Tibial artery (tissue), 4 donors: Measurements from ENCODE around the gene FAAH.
"Not testable (repeated sequence)": the region's sequence is repeated elsewhere in the genome, so short reads cannot be mapped to it uniquely, and the experiment has no call there.

ENCODE experiments used
- DNase-seq, 2 donors: peaks; one replicate each; pipeline ENCODE4 v3.0.0-alpha.2; 2019
- H3K27ac ChIP-seq, 2 donors: fragments of 200-600 bp; sonication (generic) in 1 of 2; 1 replicate in 1 of 2; 2 replicates in 1 of 2; pipeline ENCODE4 v1.5.1; 2018 to 2019; ENCODE audit warnings: mild to moderate bottlenecking in 1 of 2
- H3K27me3 ChIP-seq, 2 donors: fragments of 200-600 bp; sonication (generic) in 1 of 2; one replicate each; pipeline versions ENCODE4 v1.5.1 to v1.6.0; 2016 to 2019
- H3K36me3 ChIP-seq, 3 donors: fragments of 200-600 bp; sonication (generic) in 2 of 3; one replicate each; pipeline ENCODE4 v1.5.1; 2016 to 2019; ENCODE audit warnings: mild to moderate bottlenecking in 2 of 3
- H3K4me1 ChIP-seq, 4 donors: fragments of 200-600 bp; sonication (generic) in 2 of 4; 1 replicate in 3 of 4; 2 replicates in 1 of 4; pipeline ENCODE4 v1.5.1; 2016 to 2019
- H3K4me3 ChIP-seq, 2 donors: fragments of 200-600 bp; sonication (generic) in 1 of 2; 1 replicate in 1 of 2; 2 replicates in 1 of 2; pipeline ENCODE4 v1.5.1; 2018 to 2019; ENCODE audit warnings: mild to moderate bottlenecking in 2 of 2
- H3K9me3 ChIP-seq, 3 donors: fragments of 200-600 bp; sonication (generic) in 1 of 3; one replicate each; pipeline ENCODE4 v1.5.1; 2016 to 2019
- intact Hi-C: fragments of 100-400 bp; cut with DNase I; formaldehyde crosslinking; loops from one replicate; pipeline ENCODE4 v1.15.0; 2023; ENCODE audit warnings: low total_unique reads
- TF ChIP-seq, protein P1 (sequence below), 2 experiments: fragments of 200-600 bp in 1 of 2; fragments of 450-650 bp in 1 of 2; IDR thresholded peaks; one replicate each; pipeline ENCODE4 v1.5.1; 2017 to 2019; ENCODE audit warnings: antibody characterized with exemption in 2 of 2, mild to moderate bottlenecking in 1 of 2, moderate library complexity in 1 of 2

The FAAH gene

DNA sequence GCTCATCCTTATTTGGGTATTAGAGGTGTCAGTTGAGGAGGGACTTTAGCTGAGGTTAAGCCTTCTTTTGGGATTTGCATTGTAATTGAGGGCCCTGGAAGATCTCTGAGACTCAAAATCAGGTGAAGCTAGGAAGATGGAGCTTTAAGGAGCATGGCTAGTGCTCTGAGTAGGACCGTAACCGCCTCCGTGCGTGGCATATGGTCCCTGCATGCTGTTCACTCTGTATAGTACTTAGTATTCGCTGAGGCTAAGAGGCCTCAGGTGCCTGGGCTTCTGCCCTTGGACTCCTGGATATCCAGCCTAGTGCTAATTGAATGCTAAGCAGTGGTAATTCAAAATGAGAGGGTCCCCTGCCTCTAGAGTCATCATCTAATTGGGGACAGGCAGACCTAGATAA lies 31.0 kb upstream of the FAAH start:
- no peak for DNase-seq
- intact Hi-C loops, result no loop called here

DNA sequence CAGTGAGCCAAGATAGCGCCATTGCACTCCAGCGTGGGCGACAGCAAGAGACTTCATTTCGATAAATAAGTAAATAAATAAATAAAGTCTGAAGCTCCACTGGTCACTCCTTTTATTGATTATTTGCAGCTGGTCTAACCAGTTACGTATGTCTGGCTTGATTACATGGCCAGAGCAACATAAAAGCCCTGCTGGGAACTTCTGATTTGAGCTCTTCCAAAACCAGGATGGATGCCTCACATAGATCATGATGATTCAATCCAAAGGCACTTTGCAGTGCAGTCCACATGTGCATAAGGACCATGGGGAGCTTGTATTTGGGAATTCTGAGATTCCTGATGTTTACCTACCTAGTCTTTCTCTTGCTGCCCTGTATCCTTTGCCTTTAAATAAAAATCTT lies 29.5 kb upstream of the FAAH start:
- intact Hi-C loops, result no loop called here
- H3K9me3 ChIP-seq, result no peaks in the 10 kb centered on the region
- TF ChIP-seq, protein P1, sequence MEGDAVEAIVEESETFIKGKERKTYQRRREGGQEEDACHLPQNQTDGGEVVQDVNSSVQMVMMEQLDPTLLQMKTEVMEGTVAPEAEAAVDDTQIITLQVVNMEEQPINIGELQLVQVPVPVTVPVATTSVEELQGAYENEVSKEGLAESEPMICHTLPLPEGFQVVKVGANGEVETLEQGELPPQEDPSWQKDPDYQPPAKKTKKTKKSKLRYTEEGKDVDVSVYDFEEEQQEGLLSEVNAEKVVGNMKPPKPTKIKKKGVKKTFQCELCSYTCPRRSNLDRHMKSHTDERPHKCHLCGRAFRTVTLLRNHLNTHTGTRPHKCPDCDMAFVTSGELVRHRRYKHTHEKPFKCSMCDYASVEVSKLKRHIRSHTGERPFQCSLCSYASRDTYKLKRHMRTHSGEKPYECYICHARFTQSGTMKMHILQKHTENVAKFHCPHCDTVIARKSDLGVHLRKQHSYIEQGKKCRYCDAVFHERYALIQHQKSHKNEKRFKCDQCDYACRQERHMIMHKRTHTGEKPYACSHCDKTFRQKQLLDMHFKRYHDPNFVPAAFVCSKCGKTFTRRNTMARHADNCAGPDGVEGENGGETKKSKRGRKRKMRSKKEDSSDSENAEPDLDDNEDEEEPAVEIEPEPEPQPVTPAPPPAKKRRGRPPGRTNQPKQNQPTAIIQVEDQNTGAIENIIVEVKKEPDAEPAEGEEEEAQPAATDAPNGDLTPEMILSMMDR (IDR thresholded peaks at IDR 0.05), result no peak
- no peak for DNase-seq
- no peaks in the 10 kb centered on the region for H3K27me3 ChIP-seq
- H3K4me1 ChIP-seq, result no peaks in the 10 kb centered on the region
- no peak overlapping the region for H3K27ac ChIP-seq
- H3K4me3 ChIP-seq, result no peak overlapping the region
- peaks cover 63 to 91% (median 82%) of the 10 kb centered on the region in 3 donors for H3K36me3 ChIP-seq

More for the DNA sequence above, 31.0 kb upstream of the FAAH start:
- Histone ChIP-seq H3K27ac (no peak overlapping the region), H3K4me3 (no peak overlapping the region), H3K4me1 (no peaks in the 10 kb centered on the region), H3K9me3 (no peaks in the 10 kb centered on the region), H3K36me3 (peaks cover 65 to 88% (median 86%) of the 10 kb centered on the region in 3 donors), H3K27me3 (no peaks in the 10 kb centered on the region)
- TF ChIP-seq, protein P1 (IDR thresholded peaks at IDR 0.05), result no peak

DNA sequence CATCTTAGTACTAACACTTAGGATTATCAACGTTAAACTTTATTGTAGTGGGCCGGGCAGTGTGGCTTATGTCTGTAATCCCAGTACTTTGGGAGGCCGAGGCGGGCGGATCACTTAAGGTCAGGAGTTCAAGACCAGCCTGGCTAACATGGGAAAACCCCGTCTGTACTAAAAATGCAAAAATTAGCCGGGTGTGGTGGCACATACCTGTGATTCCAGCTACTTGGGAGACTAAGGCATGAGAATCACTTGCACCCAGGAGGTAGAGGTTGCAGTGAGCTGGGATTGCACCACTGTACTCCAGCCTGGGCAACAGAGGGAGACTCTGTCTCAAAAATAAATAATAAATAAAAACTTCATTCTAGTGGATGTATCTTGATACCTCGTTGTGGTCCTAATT lies 28.3 kb upstream of the FAAH start:
- intact Hi-C loops, H3K9me3 ChIP-seq, H3K4me1 ChIP-seq, H3K27ac ChIP-seq, DNase-seq, H3K27me3 ChIP-seq, H3K4me3 ChIP-seq: not testable (repeated sequence)
- peaks cover 55 to 84% (median 74%) of the 10 kb centered on the region in 3 donors for H3K36me3 ChIP-seq

DNA sequence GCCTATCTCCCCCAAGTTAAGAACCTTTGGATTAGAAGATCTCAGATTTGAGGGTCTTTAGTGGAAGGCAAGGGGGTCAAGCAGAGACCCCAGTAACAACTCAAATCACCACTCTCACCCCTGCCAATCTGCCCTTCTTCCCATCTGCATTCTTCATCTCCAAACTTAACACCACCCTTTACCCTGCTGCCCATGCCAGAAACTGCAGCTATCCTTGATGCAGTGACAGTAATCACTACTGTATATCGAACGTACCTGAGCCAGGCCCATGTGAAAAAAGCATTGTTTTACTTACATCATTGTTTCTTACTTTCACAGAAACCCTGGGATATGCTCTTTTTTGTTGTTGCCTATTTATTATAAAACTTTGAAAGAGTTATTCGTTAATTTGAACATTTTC lies 27.0 kb upstream of the FAAH start:
- intact Hi-C loops, result no loop called here
- Histone ChIP-seq H3K27ac (no peak overlapping the region), H3K36me3 (peaks cover 42 to 72% (median 61%) of the 10 kb centered on the region in 3 donors), H3K27me3 (no peaks in the 10 kb centered on the region), H3K4me3 (no peak overlapping the region), H3K4me1 (no peaks in the 10 kb centered on the region), H3K9me3 (no peaks in the 10 kb centered on the region)
- TF ChIP-seq, protein P1 (IDR thresholded peaks at IDR 0.05), result no peak
- no peak for DNase-seq

DNA sequence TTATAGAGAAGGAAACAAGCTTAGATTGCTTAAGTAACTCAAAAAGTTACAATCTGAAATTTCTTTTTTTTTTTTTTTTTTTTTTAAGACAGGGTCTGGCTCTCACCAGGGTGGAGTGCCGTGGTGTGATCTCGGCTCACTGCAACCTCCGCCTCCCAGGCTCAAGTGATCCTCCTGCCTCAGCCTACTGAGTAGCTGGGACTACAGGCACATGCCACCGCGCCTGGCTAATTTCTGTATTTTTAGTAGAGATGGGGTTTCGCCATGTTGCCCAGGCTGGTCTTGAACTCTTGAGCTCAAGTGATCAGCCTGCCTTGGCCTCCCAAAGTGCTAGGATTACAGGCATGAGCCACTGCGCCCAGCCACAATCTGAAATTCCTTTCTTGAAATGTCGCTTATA lies 26.4 kb upstream of the FAAH start:
- intact Hi-C loops, H3K9me3 ChIP-seq, H3K27ac ChIP-seq, H3K4me1 ChIP-seq, H3K27me3 ChIP-seq, H3K4me3 ChIP-seq, DNase-seq: not testable (repeated sequence)
- H3K36me3 ChIP-seq, result peaks cover 36 to 69% (median 57%) of the 10 kb centered on the region in 3 donors

DNA sequence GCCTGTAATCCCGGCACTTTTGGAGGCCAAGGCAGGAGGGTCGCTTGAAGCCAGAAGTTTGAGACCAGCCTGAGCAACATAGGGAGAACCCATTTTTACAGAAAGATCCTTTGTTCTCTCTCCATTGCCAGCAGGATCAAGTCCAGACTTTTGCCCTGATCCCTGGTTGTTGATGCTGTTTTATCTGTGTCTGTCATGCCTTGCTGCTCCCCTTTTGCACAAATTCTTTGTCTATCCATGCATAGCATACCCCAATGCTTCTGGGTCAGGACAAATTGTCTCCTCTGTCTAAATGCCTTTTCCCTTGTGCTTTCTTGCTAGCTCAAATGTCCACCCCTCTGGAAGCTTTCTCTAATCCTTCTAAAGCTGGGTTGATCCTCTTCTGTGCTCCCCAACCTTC lies 25.3 kb upstream of the FAAH start:
- TF ChIP-seq, protein P1 (IDR thresholded peaks at IDR 0.05), result no peak
- Histone ChIP-seq H3K36me3 (peaks cover 27 to 68% (median 48%) of the 10 kb centered on the region in 3 donors), H3K9me3 (no peaks in the 10 kb centered on the region), H3K27me3 (no peaks in the 10 kb centered on the region), H3K27ac (no peak overlapping the region), H3K4me3 (no peak overlapping the region), H3K4me1 (no peaks in the 10 kb centered on the region)
- intact Hi-C loops, result no loop called here
- no peak for DNase-seq
